Ishikawa (cell line): ENCODE measurements around the gene SNX19.

ENCODE experiments used
- CEBPB ChIP-seq: IDR thresholded peaks from 2 replicates; pipeline ENCODE4 v1.6.1; 2012
- CREB1 ChIP-seq: IDR thresholded peaks from 2 replicates; pipeline ENCODE4 v1.6.1; 2012; ENCODE audit warnings: low read depth
- EGR1 ChIP-seq: IDR thresholded peaks from 2 replicates; pipeline ENCODE4 v1.6.1; 2012
- EP300 ChIP-seq: IDR thresholded peaks from 2 replicates; pipeline ENCODE4 v1.6.1; 2012; ENCODE audit warnings: borderline replicate concordance
- FOXM1 ChIP-seq: IDR thresholded peaks from 2 replicates; pipeline ENCODE4 v1.6.1; 2012; ENCODE audit warnings: low read depth, borderline replicate concordance
- MAX ChIP-seq: IDR thresholded peaks from 2 replicates; pipeline ENCODE4 v1.6.1; 2012
- NFIC ChIP-seq: IDR thresholded peaks from 2 replicates; pipeline ENCODE4 v1.6.1; 2012
- RAD21 ChIP-seq: IDR thresholded peaks from 2 replicates; pipeline ENCODE4 v1.6.1; 2012; ENCODE audit warnings: low read depth
- REST ChIP-seq: IDR thresholded peaks from 2 replicates; pipeline ENCODE4 v1.6.1; 2012; ENCODE audit warnings: low read depth, mild to moderate bottlenecking
- TAF1 ChIP-seq: IDR thresholded peaks from 2 replicates; pipeline ENCODE4 v1.6.1; 2012; ENCODE audit warnings: low read depth, mild to moderate bottlenecking
- TCF12 ChIP-seq: IDR thresholded peaks from 2 replicates; pipeline ENCODE4 v1.6.1; 2012; ENCODE audit warnings: low read depth
- TEAD4 ChIP-seq: IDR thresholded peaks from 2 replicates; pipeline ENCODE4 v1.6.1; 2012
- USF1 ChIP-seq: IDR thresholded peaks from 2 replicates; pipeline ENCODE4 v1.6.1; 2012
- YY1 ChIP-seq: IDR thresholded peaks from 2 replicates; pipeline ENCODE4 v1.6.1; 2012; ENCODE audit warnings: low read depth
- ZBTB7A ChIP-seq: IDR thresholded peaks from 2 replicates; pipeline ENCODE4 v1.6.1; 2012; ENCODE audit warnings: low read depth

SNX19 gene

GRCh38 chr11:130871616-130872015 lies 44.7 kb downstream of the SNX19 start:
- TF ChIP-seq RAD21 = no peak

GRCh38 chr11:130868721-130869390 lies 47.4 kb downstream of the SNX19 start:
- TF ChIP-seq CEBPB = no peak
- TF ChIP-seq EP300 = no peak
- TF ChIP-seq CREB1 = no peak
- TF ChIP-seq TEAD4 = no peak
- TF ChIP-seq NFIC = no peak
- no peak for TF ChIP-seq YY1
- no peak for TF ChIP-seq TCF12

- TF ChIP-seq CREB1 = no peak
- TF ChIP-seq NFIC = no peak
- TF ChIP-seq TAF1 = no peak
- no peak for TF ChIP-seq TEAD4
- TF ChIP-seq CEBPB = no peak
- no peak for TF ChIP-seq MAX
- no peak for TF ChIP-seq ZBTB7A
- TF ChIP-seq TCF12 = no peak
- no peak for TF ChIP-seq RAD21
- TF ChIP-seq EGR1 = no peak
- no peak for TF ChIP-seq REST
- no peak for TF ChIP-seq EP300
- TF ChIP-seq FOXM1 = no peak
- TF ChIP-seq YY1 = no peak
- no peak for TF ChIP-seq USF1
Measured at GRCh38 chr11:130868086-130868710, 48.1 kb downstream of the SNX19 start.

GRCh38 chr11:130866831-130867230 lies 49.4 kb downstream of the SNX19 start:
- TF ChIP-seq REST (no peak), TEAD4 (no peak), TAF1 (no peak), TCF12 (no peak), EGR1 (no peak), FOXM1 (no peak), EP300 (no peak), ZBTB7A (no peak), USF1 (no peak), RAD21 (no peak), YY1 (no peak), MAX (no peak), CEBPB (no peak), NFIC (no peak), CREB1 (no peak)

GRCh38 chr11:130865774-130866114 lies 50.5 kb downstream of the SNX19 start:
- TF ChIP-seq TCF12 = no peak
- TF ChIP-seq CEBPB = no peak
- TF ChIP-seq RAD21 = no peak
- no peak for TF ChIP-seq FOXM1
- TF ChIP-seq ZBTB7A = no peak
- TF ChIP-seq REST = no peak
- TF ChIP-seq USF1 = no peak
- no peak for TF ChIP-seq EP300
- TF ChIP-seq TEAD4 = no peak
- TF ChIP-seq YY1 = no peak
- no peak for TF ChIP-seq EGR1
